ENCODE data around the gene FRMD4B.

Gene FRMD4B

GRCh38 chr3:69420781-69421520 lies 35.1 kb upstream of the FRMD4B start:
- Histone ChIP-seq H2AFZ (no peak overlapping the region), H3K9me3 (ENCODE audit: control insufficient read depth, low read length) (no peaks in the 10 kb centered on the region), H3K4me3 (ENCODE audit: low read depth, low read length) (no peak overlapping the region), H3K4me1 (no peaks in the 10 kb centered on the region), H3K27me3 (ENCODE audit: control insufficient read depth, insufficient read depth, low read length) (no peaks in the 10 kb centered on the region), H3K9ac (no peak overlapping the region), H3K79me2 (no peaks in the 10 kb centered on the region), H3K4me2 (ENCODE audit: low read length) (no peak overlapping the region), H3K36me3 (ENCODE audit: control insufficient read depth, insufficient read depth, low read length) (no peaks in the 10 kb centered on the region), H3K27ac (no peak overlapping the region)
- no peak for TF ChIP-seq CTCF (IDR thresholded peaks at IDR 0.05)

GRCh38 chr3:69419276-69419675 lies 33.4 kb upstream of the FRMD4B start:
- Histone ChIP-seq H3K79me2 (no peaks in the 10 kb centered on the region), H3K9me3 (ENCODE audit: control insufficient read depth, low read length) (no peaks in the 10 kb centered on the region), H3K27me3 (ENCODE audit: control insufficient read depth, insufficient read depth, low read length) (no peaks in the 10 kb centered on the region), H3K9ac (no peak overlapping the region), H3K27ac (no peak overlapping the region), H3K4me1 (no peaks in the 10 kb centered on the region), H3K4me3 (ENCODE audit: low read depth, low read length) (no peak overlapping the region), H2AFZ (no peak overlapping the region), H3K36me3 (ENCODE audit: control insufficient read depth, insufficient read depth, low read length) (no peaks in the 10 kb centered on the region), H3K4me2 (ENCODE audit: low read length) (no peak overlapping the region)
- no peak for TF ChIP-seq CTCF (IDR thresholded peaks at IDR 0.05)

- H3K4me3 ChIP-seq (ENCODE audit: low read depth, low read length): no peak overlapping the region
- no peak overlapping the region for H3K4me2 ChIP-seq (ENCODE audit: low read length)
- no peaks in the 10 kb centered on the region for H3K4me1 ChIP-seq
- no peaks in the 10 kb centered on the region for H3K27me3 ChIP-seq (ENCODE audit: control insufficient read depth, insufficient read depth, low read length)
- no peak overlapping the region for H2AFZ ChIP-seq
- TF ChIP-seq CTCF (IDR thresholded peaks at IDR 0.05): no peak
- no peak overlapping the region for H3K27ac ChIP-seq
- no peak overlapping the region for H3K9ac ChIP-seq
- no peaks in the 10 kb centered on the region for H3K36me3 ChIP-seq (ENCODE audit: control insufficient read depth, insufficient read depth, low read length)
- no peaks in the 10 kb centered on the region for H3K79me2 ChIP-seq
- H3K9me3 ChIP-seq (ENCODE audit: control insufficient read depth, low read length): no peaks in the 10 kb centered on the region
Observed at GRCh38 chr3:69417541-69418078, 31.7 kb upstream of the FRMD4B start.

- no peak overlapping the region for H3K9ac ChIP-seq
- H3K4me1 ChIP-seq: no peaks in the 10 kb centered on the region
- no peak overlapping the region for H3K27ac ChIP-seq
- H3K79me2 ChIP-seq: no peaks in the 10 kb centered on the region
- no peak for TF ChIP-seq CTCF (IDR thresholded peaks at IDR 0.05)
- H3K27me3 ChIP-seq (ENCODE audit: control insufficient read depth, insufficient read depth, low read length): no peaks in the 10 kb centered on the region
- no peak overlapping the region for H3K4me2 ChIP-seq (ENCODE audit: low read length)
- H2AFZ ChIP-seq: no peak overlapping the region
- no peak overlapping the region for H3K4me3 ChIP-seq (ENCODE audit: low read depth, low read length)
- no peaks in the 10 kb centered on the region for H3K9me3 ChIP-seq (ENCODE audit: control insufficient read depth, low read length)
- H3K36me3 ChIP-seq (ENCODE audit: control insufficient read depth, insufficient read depth, low read length): no peaks in the 10 kb centered on the region
Observed at GRCh38 chr3:69413551-69414207, 27.8 kb upstream of the FRMD4B start.
